H9 (cell line): ENCODE data around the gene PI16. TPM values are rescaled to one million over a fixed set of nuclear protein-coding genes. Genes with fewer than 3 reads are reported as not detected.

ENCODE experiments used
- DNase-seq: peaks from one replicate; pipeline ENCODE4 v3.0.0-alpha.2; 2017
- H2AFZ ChIP-seq: one replicate; pipeline ENCODE4 v1.6.1; 2013; ENCODE audit warnings: mild to moderate bottlenecking, low read length, control low read depth, moderate library complexity
- H2AK5ac ChIP-seq: 2 replicates; pipeline ENCODE4 v1.6.1; 2013; ENCODE audit warnings: low read length, control low read depth, mixed read lengths; ENCODE audit not compliant: insufficient read length
- H2BK120ac ChIP-seq: one replicate; pipeline ENCODE4 v1.6.1; 2013; ENCODE audit warnings: low read depth, mild to moderate bottlenecking, low read length, control low read depth, inconsistent platforms; ENCODE audit not compliant: poor library complexity, severe bottlenecking
- H2BK12ac ChIP-seq: 2 replicates; pipeline ENCODE4 v1.6.1; 2013; ENCODE audit warnings: low read length, control low read depth, mixed read lengths, low read depth; ENCODE audit not compliant: insufficient read length
- H2BK15ac ChIP-seq: 2 replicates; pipeline ENCODE4 v1.6.1; 2013; ENCODE audit warnings: low read depth, low read length, control low read depth
- H2BK20ac ChIP-seq: one replicate; pipeline ENCODE4 v1.6.1; 2013; ENCODE audit warnings: low read depth, mild to moderate bottlenecking, low read length, control low read depth, inconsistent platforms; ENCODE audit not compliant: poor library complexity, severe bottlenecking
- H2BK5ac ChIP-seq: 2 replicates; pipeline ENCODE4 v1.6.1; 2013; ENCODE audit warnings: low read length, control low read depth, mixed read lengths; ENCODE audit not compliant: insufficient read length
- H3K14ac ChIP-seq: 2 replicates; pipeline ENCODE4 v1.6.1; 2013; ENCODE audit warnings: low read length, control low read depth; ENCODE audit not compliant: insufficient read depth
- H3K18ac ChIP-seq: 2 replicates; pipeline ENCODE4 v1.6.1; 2013; ENCODE audit warnings: low read depth, mild to moderate bottlenecking, mixed read lengths, low read length, control low read depth; ENCODE audit not compliant: insufficient read length
- H3K23ac ChIP-seq: 2 replicates; pipeline ENCODE4 v1.6.1; 2013; ENCODE audit warnings: low read length, control low read depth, mixed read lengths, low read depth; ENCODE audit not compliant: insufficient read length
- H3K23me2 ChIP-seq: 2 replicates; pipeline ENCODE4 v1.6.1; 2013; ENCODE audit warnings: low read depth, mild to moderate bottlenecking, mixed read lengths, low read length, control low read depth; ENCODE audit not compliant: insufficient read length, poor library complexity, severe bottlenecking
- H3K27ac ChIP-seq: 2 replicates; pipeline ENCODE4 v1.5.1; 2013; ENCODE audit warnings: low read length, control low read depth, mixed read lengths, low read depth; ENCODE audit not compliant: insufficient read length
- H3K27me3 ChIP-seq: 2 replicates; pipeline ENCODE4 v1.6.1; 2013; ENCODE audit warnings: low read length, control low read depth, inconsistent platforms; ENCODE audit not compliant: insufficient read depth
- H3K4ac ChIP-seq: 2 replicates; pipeline ENCODE4 v1.6.1; 2013; ENCODE audit warnings: low read depth, mild to moderate bottlenecking, control low read depth, inconsistent platforms, low read length, moderate library complexity
- H3K4me1 ChIP-seq: 2 replicates; pipeline ENCODE4 v1.6.1; 2013; ENCODE audit warnings: low read length, control low read depth, inconsistent platforms; ENCODE audit not compliant: insufficient read depth
- H3K4me2 ChIP-seq: 2 replicates; pipeline ENCODE4 v1.6.1; 2013; ENCODE audit warnings: low read length, control low read depth, mixed read lengths; ENCODE audit not compliant: insufficient read length, insufficient read depth
- H3K56ac ChIP-seq: 2 replicates; pipeline ENCODE4 v1.6.1; 2013; ENCODE audit warnings: low read depth, mild to moderate bottlenecking, mixed read lengths, low read length, control low read depth; ENCODE audit not compliant: insufficient read length
- H3K79me1 ChIP-seq: 2 replicates; pipeline ENCODE4 v1.6.1; 2013; ENCODE audit warnings: low read depth, mild to moderate bottlenecking, moderate library complexity, low read length, control low read depth, inconsistent platforms; ENCODE audit not compliant: insufficient read depth, poor library complexity, severe bottlenecking
- H3K79me2 ChIP-seq: 2 replicates; pipeline ENCODE4 v1.6.1; 2013; ENCODE audit warnings: low read length, control low read depth, inconsistent platforms; ENCODE audit not compliant: insufficient read depth
- H3K9ac ChIP-seq: 2 replicates; pipeline ENCODE4 v1.6.1; 2013; ENCODE audit warnings: low read length, control low read depth, mixed read lengths; ENCODE audit not compliant: insufficient read length; ENCODE audit errors: extremely low read depth
- H3K9me3 ChIP-seq: one replicate; pipeline ENCODE4 v1.6.1; 2013; ENCODE audit warnings: low read depth, low read length, inconsistent platforms; ENCODE audit not compliant: control insufficient read depth
- H3T11ph ChIP-seq: one replicate; pipeline ENCODE4 v1.6.1; 2013; ENCODE audit warnings: mild to moderate bottlenecking, low read length, control low read depth, inconsistent platforms
- H4K20me1 ChIP-seq: one replicate; pipeline ENCODE4 v1.6.1; 2013; ENCODE audit not compliant: control insufficient read depth, insufficient read length, insufficient read depth
- H4K5ac ChIP-seq: 2 replicates; pipeline ENCODE4 v1.6.1; 2013; ENCODE audit warnings: low read depth, mild to moderate bottlenecking, mixed read lengths, low read length, control low read depth; ENCODE audit not compliant: insufficient read length
- H4K8ac ChIP-seq: replicated peaks from 2 replicates; pipeline ENCODE4 v1.6.1; 2013; ENCODE audit warnings: low read length, control low read depth, mixed read lengths, low read depth; ENCODE audit not compliant: insufficient read length
- H4K91ac ChIP-seq: 2 replicates; pipeline ENCODE4 v1.6.1; 2013; ENCODE audit warnings: low read depth, mild to moderate bottlenecking, moderate library complexity, mixed read lengths, low read length, control low read depth; ENCODE audit not compliant: insufficient read length
- H3K27ac Mint-ChIP-seq, 3 experiments: 2 replicates in 2 of 3; 3 replicates in 1 of 3; pipeline ENCODE4 v1.8.0; 2020 to 2021; ENCODE audit warnings: mixed read lengths in 3 of 3, mild to moderate bottlenecking in 1 of 3, moderate library complexity in 1 of 3
- H3K27me3 Mint-ChIP-seq: 2 replicates; pipeline ENCODE4 v1.8.0; 2021; ENCODE audit warnings: low read depth, mild to moderate bottlenecking, moderate library complexity, mixed read lengths
- H3K36me3 Mint-ChIP-seq, 3 experiments: 2 replicates in 2 of 3; 3 replicates in 1 of 3; pipeline ENCODE4 v1.8.0; 2020 to 2021; ENCODE audit warnings: low read depth in 3 of 3, mixed read lengths in 3 of 3; ENCODE audit not compliant: insufficient read depth in 1 of 3
- H3K4me1 Mint-ChIP-seq, 2 experiments: 2 replicates each; pipeline ENCODE4 v1.8.0; 2020; ENCODE audit warnings: mixed read lengths in 2 of 2
- H3K4me3 Mint-ChIP-seq, 2 experiments: 2 replicates in 1 of 2; 3 replicates in 1 of 2; pipeline ENCODE4 v1.8.0; 2020 to 2021; ENCODE audit warnings: mild to moderate bottlenecking in 2 of 2, mixed read lengths in 2 of 2, moderate library complexity in 1 of 2
- H3K9me3 Mint-ChIP-seq, 2 experiments: 2 replicates in 1 of 2; 3 replicates in 1 of 2; pipeline ENCODE4 v1.8.0; 2020; ENCODE audit warnings: mild to moderate bottlenecking in 2 of 2, mixed read lengths in 2 of 2, moderate library complexity in 1 of 2
- WGBS: extraction: QIAGEN DNeasy Blood & Tissue Kit; methylation state at CpG from one replicate; pipeline ENCODE4 v1.1.7; 2013; ENCODE audit warnings: missing lambda C conversion rate, low lambda C conversion rate, mixed read lengths; ENCODE audit not compliant: insufficient read length; ENCODE audit errors: extremely low coverage; 5-methylcytosine and 5-hydroxymethylcytosine counted together
- total RNA-seq: library from RNA; stranded (reverse); gene quantifications from 2 replicates; pipeline ENCODE4 v1.2.1, GENCODE V29; 2021
- TF ChIP-seq, protein P1 (sequence below): fragments of 200-600 bp; sonication (generic); conservative IDR thresholded peaks from 3 replicates; pipeline ENCODE4 v1.8.0; 2021; ENCODE audit warnings: antibody characterized with exemption, mild to moderate bottlenecking

The PI16 gene
- total RNA-seq, 1 experiment from 2014 or later, result not detected

DNA sequence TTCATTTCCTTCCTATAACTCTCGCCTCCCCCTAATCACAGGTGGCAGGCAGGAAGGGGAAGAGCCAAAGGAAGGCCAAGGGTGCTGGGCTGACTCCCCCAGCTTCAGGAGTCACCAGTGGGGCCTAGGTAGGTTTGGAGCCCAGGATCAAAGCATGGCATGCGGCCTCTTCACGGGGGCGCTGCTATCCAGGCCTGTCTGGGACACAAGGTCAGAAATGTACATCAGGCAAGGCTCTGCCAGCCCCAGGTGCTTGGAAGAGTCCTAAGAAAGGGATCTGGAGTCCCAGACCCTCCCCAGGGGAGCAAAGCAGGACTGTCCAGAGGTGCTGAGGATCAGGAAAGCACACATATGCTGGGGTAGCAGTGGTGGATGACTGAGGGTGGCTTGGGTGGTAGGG is 10.4 kb downstream of the PI16 start:
- H3K27ac Mint-ChIP-seq, result peak overlapping the region in 2 of 3 experiments; percentile 8 to 75; a peak in 4 of 7 replicates
- Histone ChIP-seq H2AK5ac (no peak overlapping the region), H4K8ac (no peak overlapping the region), H4K91ac (no peak overlapping the region), H3K4me2 (no peak overlapping the region), H2BK15ac (no peak overlapping the region), H3K27ac (no peak overlapping the region), H3K79me1 (no peaks in the 10 kb centered on the region), H3K14ac (no peak overlapping the region), H2BK20ac (no peak overlapping the region), H2BK120ac (no peak overlapping the region), H3T11ph (no peak overlapping the region), H3K23me2 (no peaks in the 10 kb centered on the region), H2AFZ (no peak overlapping the region), H3K27me3 (no peaks in the 10 kb centered on the region), H3K4me1 (no peaks in the 10 kb centered on the region), H3K4ac (no peak overlapping the region), H3K9ac (no peak overlapping the region), H3K9me3 (no peaks in the 10 kb centered on the region), H4K20me1 (no peaks in the 10 kb centered on the region), H4K5ac (no peak overlapping the region), H2BK5ac (no peak overlapping the region), H3K18ac (no peak overlapping the region), H3K23ac (no peak overlapping the region), H3K56ac (no peak overlapping the region), H3K79me2 (no peaks in the 10 kb centered on the region), H2BK12ac (no peak overlapping the region)
- H3K9me3 Mint-ChIP-seq, result no peaks in the 10 kb centered on the region
- no CpG with 5 or more reads among the region's 4 CpGs for WGBS
- TF ChIP-seq, protein P1, sequence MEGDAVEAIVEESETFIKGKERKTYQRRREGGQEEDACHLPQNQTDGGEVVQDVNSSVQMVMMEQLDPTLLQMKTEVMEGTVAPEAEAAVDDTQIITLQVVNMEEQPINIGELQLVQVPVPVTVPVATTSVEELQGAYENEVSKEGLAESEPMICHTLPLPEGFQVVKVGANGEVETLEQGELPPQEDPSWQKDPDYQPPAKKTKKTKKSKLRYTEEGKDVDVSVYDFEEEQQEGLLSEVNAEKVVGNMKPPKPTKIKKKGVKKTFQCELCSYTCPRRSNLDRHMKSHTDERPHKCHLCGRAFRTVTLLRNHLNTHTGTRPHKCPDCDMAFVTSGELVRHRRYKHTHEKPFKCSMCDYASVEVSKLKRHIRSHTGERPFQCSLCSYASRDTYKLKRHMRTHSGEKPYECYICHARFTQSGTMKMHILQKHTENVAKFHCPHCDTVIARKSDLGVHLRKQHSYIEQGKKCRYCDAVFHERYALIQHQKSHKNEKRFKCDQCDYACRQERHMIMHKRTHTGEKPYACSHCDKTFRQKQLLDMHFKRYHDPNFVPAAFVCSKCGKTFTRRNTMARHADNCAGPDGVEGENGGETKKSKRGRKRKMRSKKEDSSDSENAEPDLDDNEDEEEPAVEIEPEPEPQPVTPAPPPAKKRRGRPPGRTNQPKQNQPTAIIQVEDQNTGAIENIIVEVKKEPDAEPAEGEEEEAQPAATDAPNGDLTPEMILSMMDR, result no peak
- peaks cover 16 to 17% of the 10 kb centered on the region in 2 experiments for H3K4me1 Mint-ChIP-seq
- no peaks in the 10 kb centered on the region for H3K27me3 Mint-ChIP-seq
- peaks cover 17 to 34% (median 22%) of the 10 kb centered on the region in 3 experiments for H3K36me3 Mint-ChIP-seq
- no peak for DNase-seq
- H3K4me3 Mint-ChIP-seq, result no peak overlapping the region
